Neural cell (in vitro differentiated cells): ENCODE results near the gene HIF1A. TPM values are rescaled to one million over a fixed set of nuclear protein-coding genes. Genes with fewer than 3 reads are reported as not detected.

Source experiments
- H2AFZ ChIP-seq: fragments of 200-600, 300-800 bp; sonication (generic), shearing (Covaris generic); 2 replicates; pipeline ENCODE4 v1.6.0; 2014; ENCODE audit warnings: low read depth, mild to moderate bottlenecking, antibody characterized with exemption, low read length, moderate library complexity
- H3F3A ChIP-seq: fragments of 200-600 bp; shearing (Covaris generic); 2 replicates; pipeline ENCODE4 v1.6.1; 2016; ENCODE audit warnings: mild to moderate bottlenecking, moderate library complexity, mixed read lengths, antibody characterized with exemption, low read length; ENCODE audit not compliant: insufficient read depth, poor library complexity, severe bottlenecking
- H3K27ac ChIP-seq: fragments of 200-600, 300-800 bp; sonication (generic), shearing (Covaris generic); 2 replicates; pipeline ENCODE4 v1.5.1; 2014; ENCODE audit warnings: mild to moderate bottlenecking, low read length, moderate library complexity
- H3K27me3 ChIP-seq: fragments of 300-800, 200-600 bp; sonication (generic), shearing (Covaris generic); 2 replicates; pipeline ENCODE4 v1.6.0; 2014; ENCODE audit warnings: mild to moderate bottlenecking, low read depth, low read length, moderate library complexity; ENCODE audit not compliant: insufficient read depth
- H3K36me3 ChIP-seq: fragments of 300-800, 200-600 bp; sonication (generic), shearing (Covaris generic); 2 replicates; pipeline ENCODE4 v1.5.1; 2014; ENCODE audit warnings: mild to moderate bottlenecking, antibody characterized with exemption, low read length, moderate library complexity; ENCODE audit not compliant: insufficient read depth
- H3K4me2 ChIP-seq: fragments of 300-800, 200-600 bp; sonication (generic), shearing (Covaris generic); 2 replicates; pipeline ENCODE4 v1.6.0; 2014; ENCODE audit warnings: mild to moderate bottlenecking, low read length
- H3K4me3 ChIP-seq: fragments of 300-800, 200-600 bp; sonication (generic), shearing (Covaris generic); 2 replicates; pipeline ENCODE4 v1.5.1; 2014; ENCODE audit warnings: mild to moderate bottlenecking, low read length, moderate library complexity
- H3K79me2 ChIP-seq: fragments of 200-600 bp; shearing (Covaris generic); replicated peaks from 2 replicates; pipeline ENCODE4 v1.6.0; 2014; ENCODE audit warnings: mild to moderate bottlenecking, low read length, moderate library complexity; ENCODE audit not compliant: insufficient read depth
- H3K9ac ChIP-seq: fragments of 300-800, 200-600 bp; sonication (generic), shearing (Covaris generic); 2 replicates; pipeline ENCODE4 v1.6.1; 2016; ENCODE audit warnings: mild to moderate bottlenecking, low read length, mixed read lengths
- H3K9me2 ChIP-seq: fragments of 200-600 bp; shearing (Covaris generic); 2 replicates; pipeline ENCODE4 v1.6.1; 2016; ENCODE audit warnings: mild to moderate bottlenecking, low read length, mixed read lengths; ENCODE audit not compliant: insufficient read depth
- H3K9me3 ChIP-seq: fragments of 200-600, 300-800 bp; sonication (generic), shearing (Covaris generic); 2 replicates; pipeline ENCODE4 v1.6.1; 2016; ENCODE audit warnings: mild to moderate bottlenecking, mixed run types, low read length, moderate library complexity, mixed read lengths
- H4K20me1 ChIP-seq: fragments of 200-600 bp; shearing (Covaris generic); 2 replicates; pipeline ENCODE4 v1.6.1; 2016; ENCODE audit warnings: mild to moderate bottlenecking, mixed run types; ENCODE audit not compliant: insufficient read depth
- CTCF ChIP-seq: fragments of 450-650 bp; IDR thresholded peaks from 2 replicates; pipeline ENCODE4 v1.5.1; 2014; ENCODE audit warnings: antibody characterized with exemption, mild to moderate bottlenecking, moderate library complexity; ENCODE audit not compliant: poor library complexity, severe bottlenecking
- EP300 ChIP-seq: fragments of 450-650 bp; conservative IDR thresholded peaks from 2 replicates; pipeline ENCODE4 v1.6.1; 2014; ENCODE audit warnings: antibody characterized with exemption, mild to moderate bottlenecking, moderate library complexity; ENCODE audit not compliant: poor library complexity, severe bottlenecking
- EZH2 ChIP-seq: fragments of 200-600, 300-800 bp; shearing (Covaris generic), sonication (generic); IDR thresholded peaks from 2 replicates; pipeline ENCODE4 v1.6.1; 2014; ENCODE audit warnings: antibody characterized with exemption, low read length, borderline replicate concordance, mild to moderate bottlenecking; ENCODE audit not compliant: insufficient read depth, poor library complexity, severe bottlenecking
- MXI1 ChIP-seq: fragments of 450-650 bp; conservative IDR thresholded peaks from 2 replicates; pipeline ENCODE4 v1.6.1; 2014; ENCODE audit warnings: antibody characterized with exemption, mild to moderate bottlenecking; ENCODE audit not compliant: poor library complexity, severe bottlenecking
- POLR2AphosphoS5 ChIP-seq: IDR thresholded peaks from 2 replicates; pipeline ENCODE4 v1.6.1; 2012
- RAD21 ChIP-seq: fragments of 450-650 bp; conservative IDR thresholded peaks from 2 replicates; pipeline ENCODE4 v1.6.1; 2014; ENCODE audit warnings: antibody characterized with exemption, mild to moderate bottlenecking, moderate library complexity
- REST ChIP-seq: IDR thresholded peaks from 2 replicates; pipeline ENCODE4 v1.6.1; 2012; ENCODE audit warnings: borderline replicate concordance
- SMC3 ChIP-seq: fragments of 450-650 bp; conservative IDR thresholded peaks from 2 replicates; pipeline ENCODE4 v1.6.1; 2014; ENCODE audit warnings: antibody characterized with exemption, mild to moderate bottlenecking, moderate library complexity; ENCODE audit not compliant: poor library complexity
- TAF1 ChIP-seq: IDR thresholded peaks from 2 replicates; pipeline ENCODE4 v1.6.1; 2012; ENCODE audit warnings: low read depth
- polyA plus RNA-seq: library from polyadenylated mRNA; depleted of rRNA; stranded (reverse); fragments of >200 nt; gene quantifications from 2 replicates; pipeline ENCODE4 v1.2.3, GENCODE V29; 2014

The HIF1A gene
- polyA plus RNA-seq, 1 donor from 2014 or later, result 75.0 TPM

GRCh38 chr14:61750708-61751474 is 55.6 kb downstream of the HIF1A start:
- no peaks in the 10 kb centered on the region for H3F3A ChIP-seq
- H3K79me2 ChIP-seq, result no peaks in the 10 kb centered on the region
- no peak overlapping the region for H3K27ac ChIP-seq
- H3K9me2 ChIP-seq, result no peaks in the 10 kb centered on the region
- H3K36me3 ChIP-seq, result peaks cover 8% of the 10 kb centered on the region
- H2AFZ ChIP-seq, result no peak overlapping the region
- H3K4me3 ChIP-seq, result no peak overlapping the region
- no peaks in the 10 kb centered on the region for H3K9me3 ChIP-seq
- no peak overlapping the region for H3K9ac ChIP-seq
- no peaks in the 10 kb centered on the region for H4K20me1 ChIP-seq
- no peaks in the 10 kb centered on the region for H3K27me3 ChIP-seq
- no peak overlapping the region for H3K4me2 ChIP-seq
- TF ChIP-seq EP300, result no peak
- no peak for TF ChIP-seq EZH2
- no peak for TF ChIP-seq TAF1
- no peak for TF ChIP-seq RAD21
- no peak for TF ChIP-seq REST
- no peak for TF ChIP-seq SMC3
- TF ChIP-seq CTCF, result no peak
- TF ChIP-seq MXI1, result no peak
- no peak for TF ChIP-seq POLR2AphosphoS5

- H2AFZ ChIP-seq, result no peak overlapping the region
- TF ChIP-seq CTCF (no peak), RAD21 (no peak), EP300 (no peak), SMC3 (no peak), EZH2 (no peak), TAF1 (no peak), POLR2AphosphoS5 (no peak), REST (no peak), MXI1 (no peak)
- no peaks in the 10 kb centered on the region for H3K9me3 ChIP-seq
- H3K4me3 ChIP-seq, result no peak overlapping the region
- no peak overlapping the region for H3K4me2 ChIP-seq
- no peaks in the 10 kb centered on the region for H4K20me1 ChIP-seq
- H3K36me3 ChIP-seq, result peaks cover 8% of the 10 kb centered on the region
- H3K27ac ChIP-seq, result no peak overlapping the region
- H3K79me2 ChIP-seq, result no peaks in the 10 kb centered on the region
- H3F3A ChIP-seq, result no peaks in the 10 kb centered on the region
- no peaks in the 10 kb centered on the region for H3K27me3 ChIP-seq
- H3K9ac ChIP-seq, result no peak overlapping the region
- no peaks in the 10 kb centered on the region for H3K9me2 ChIP-seq
Measured at GRCh38 chr14:61751475-61751989, 56.2 kb downstream of the HIF1A start.
